Trophoblast cell (in vitro differentiated cells and primary cell): ENCODE data around the gene PHF12.
A peak's percentile ranks its signal among the peaks of the same experiment; 100 is the strongest.

ENCODE experiments used
- DNase-seq, 2 donors: peaks; one replicate each; pipeline ENCODE4 v3.0.0-alpha.2; 2016
- H2AFZ ChIP-seq: 2 replicates; pipeline ENCODE4 v1.6.1; 2013; ENCODE audit warnings: low read length, moderate library complexity, mild to moderate bottlenecking; ENCODE audit not compliant: insufficient read depth, poor library complexity
- H2AK5ac ChIP-seq: 2 replicates; pipeline ENCODE4 v1.6.1; 2013; ENCODE audit warnings: mild to moderate bottlenecking, low read length
- H2BK120ac ChIP-seq: 2 replicates; pipeline ENCODE4 v1.6.1; 2013; ENCODE audit warnings: low read length, mild to moderate bottlenecking, moderate library complexity; ENCODE audit not compliant: insufficient read depth, poor library complexity
- H2BK12ac ChIP-seq: 2 replicates; pipeline ENCODE4 v1.6.1; 2013; ENCODE audit warnings: mild to moderate bottlenecking, low read length, moderate library complexity
- H2BK5ac ChIP-seq: 2 replicates; pipeline ENCODE4 v1.6.1; 2013; ENCODE audit warnings: low read length, low read depth, moderate library complexity, mild to moderate bottlenecking; ENCODE audit not compliant: poor library complexity
- H3K14ac ChIP-seq: 2 replicates; pipeline ENCODE4 v1.6.1; 2013; ENCODE audit warnings: mild to moderate bottlenecking, low read length
- H3K18ac ChIP-seq: 2 replicates; pipeline ENCODE4 v1.6.1; 2013; ENCODE audit warnings: mild to moderate bottlenecking, low read length
- H3K23ac ChIP-seq: 2 replicates; pipeline ENCODE4 v1.6.1; 2013; ENCODE audit warnings: low read length
- H3K27ac ChIP-seq: 2 replicates; pipeline ENCODE4 v1.5.1; 2013; ENCODE audit warnings: low read depth, mild to moderate bottlenecking, inconsistent platforms, low read length, moderate library complexity
- H3K27me3 ChIP-seq: 2 replicates; pipeline ENCODE4 v1.6.1; 2013; ENCODE audit warnings: inconsistent platforms, mild to moderate bottlenecking, low read length, moderate library complexity; ENCODE audit not compliant: insufficient read depth
- H3K36me3 ChIP-seq, 2 experiments: 1 replicate in 1 of 2; 2 replicates in 1 of 2; pipeline ENCODE4 v1.6.1; 2013; ENCODE audit warnings: low read length in 2 of 2, mild to moderate bottlenecking in 2 of 2, moderate library complexity in 1 of 2; ENCODE audit not compliant: insufficient read depth in 2 of 2, control insufficient read depth in 1 of 2
- H3K4ac ChIP-seq: 2 replicates; pipeline ENCODE4 v1.6.1; 2013; ENCODE audit warnings: low read depth, mild to moderate bottlenecking, low read length, moderate library complexity
- H3K4me1 ChIP-seq, 2 experiments: 1 replicate in 1 of 2; 2 replicates in 1 of 2; pipeline ENCODE4 v1.6.1; 2013; ENCODE audit warnings: low read length in 2 of 2, mild to moderate bottlenecking in 2 of 2, moderate library complexity in 1 of 2; ENCODE audit not compliant: insufficient read depth in 2 of 2, control insufficient read depth in 1 of 2
- H3K4me2 ChIP-seq: 2 replicates; pipeline ENCODE4 v1.6.1; 2013; ENCODE audit warnings: inconsistent platforms, mild to moderate bottlenecking, low read length, moderate library complexity
- H3K4me3 ChIP-seq: 2 replicates; pipeline ENCODE4 v1.5.1; 2013; ENCODE audit warnings: mild to moderate bottlenecking, low read depth, low read length, inconsistent platforms
- H3K79me1 ChIP-seq: one replicate; pipeline ENCODE4 v1.6.1; 2013; ENCODE audit warnings: low read length
- H3K79me2 ChIP-seq: 2 replicates; pipeline ENCODE4 v1.6.1; 2013; ENCODE audit warnings: low read length, mild to moderate bottlenecking; ENCODE audit not compliant: control insufficient read depth, insufficient read depth, poor library complexity
- H3K9ac ChIP-seq: 2 replicates; pipeline ENCODE4 v1.6.1; 2013; ENCODE audit warnings: mild to moderate bottlenecking, low read length
- H3K9me3 ChIP-seq: 2 replicates; pipeline ENCODE4 v1.6.1; 2013; ENCODE audit warnings: low read depth, mild to moderate bottlenecking, control low read depth, inconsistent platforms, low read length; ENCODE audit not compliant: insufficient read depth
- H4K12ac ChIP-seq: 2 replicates; pipeline ENCODE4 v1.6.1; 2013; ENCODE audit warnings: low read depth, mild to moderate bottlenecking, low read length, moderate library complexity
- H4K8ac ChIP-seq: 2 replicates; pipeline ENCODE4 v1.6.1; 2013; ENCODE audit warnings: low read depth, mild to moderate bottlenecking, low read length, moderate library complexity
- H4K91ac ChIP-seq: one replicate; pipeline ENCODE4 v1.6.1; 2013; ENCODE audit warnings: low read depth, mild to moderate bottlenecking, low read length, moderate library complexity
- WGBS: extraction: QIAGEN DNeasy Blood & Tissue Kit; methylation state at CpG from one replicate; pipeline ENCODE4 v1.1.7; 2013; ENCODE audit warnings: missing lambda C conversion rate; ENCODE audit not compliant: insufficient read length, insufficient coverage; ENCODE audit errors: extremely low coverage; 5-methylcytosine and 5-hydroxymethylcytosine counted together

Gene PHF12

DNA sequence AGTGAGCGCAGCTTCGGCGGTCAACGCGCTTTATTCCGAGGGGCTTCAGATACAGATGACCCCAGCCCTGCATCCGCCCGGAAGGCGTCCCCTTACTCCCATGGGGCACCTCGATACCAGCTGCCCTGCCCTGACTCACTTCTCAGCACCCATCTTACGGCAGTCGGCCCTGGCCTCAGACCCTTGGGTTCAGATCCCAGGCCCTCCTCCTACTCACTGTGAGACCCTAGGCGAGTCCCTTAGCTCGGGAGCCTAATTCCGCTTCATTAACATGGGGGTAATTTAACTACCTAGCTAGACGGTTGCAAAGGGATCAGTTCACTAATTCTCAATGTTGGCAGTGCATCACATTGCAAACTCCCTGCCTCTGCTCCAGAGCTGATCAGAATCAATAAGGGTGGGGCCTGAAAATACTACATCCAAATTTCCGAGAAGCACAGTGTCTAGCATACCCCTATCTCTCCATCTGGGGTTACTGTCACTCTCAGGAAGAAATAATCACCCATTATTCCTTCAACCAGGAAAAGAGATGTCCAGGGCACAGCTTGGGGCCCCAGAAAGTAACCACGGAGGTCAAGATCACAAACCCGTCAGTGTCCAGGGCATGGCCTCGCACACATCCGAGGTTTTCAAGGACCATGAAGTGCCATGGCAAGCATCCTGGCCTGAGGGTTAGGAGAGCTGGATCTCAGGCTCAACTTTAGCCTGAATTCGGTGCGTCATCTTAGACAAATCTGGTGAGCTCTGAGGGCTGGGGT lies 53.4 kb downstream of the PHF12 start:
- peak overlapping the region; percentile 92 for H3K4me3 ChIP-seq
- H2BK12ac ChIP-seq: no peak overlapping the region
- no peaks in the 10 kb centered on the region for H3K9me3 ChIP-seq
- H3K36me3 ChIP-seq: peaks cover 4 to 10% of the 10 kb centered on the region in 2 experiments
- peak overlapping the region; percentile 77 for H3K18ac ChIP-seq
- no peaks in the 10 kb centered on the region for H3K27me3 ChIP-seq
- H3K23ac ChIP-seq: no peak overlapping the region
- H4K91ac ChIP-seq: peak overlapping the region; percentile 90
- H3K27ac ChIP-seq: no peak overlapping the region
- H3K4me2 ChIP-seq: peak overlapping the region; percentile 92
- H4K12ac ChIP-seq: peak overlapping the region; percentile 71
- peaks cover 14% of the 10 kb centered on the region for H3K79me2 ChIP-seq
- H3K79me1 ChIP-seq: peaks cover 13% of the 10 kb centered on the region
- H3K4ac ChIP-seq: peak overlapping the region; percentile 37
- H2BK120ac ChIP-seq: peak overlapping the region; percentile 25
- no peak overlapping the region for H2BK5ac ChIP-seq
- peak overlapping the region; percentile 79 for H2AFZ ChIP-seq
- peak overlapping the region; percentile 34 for H3K9ac ChIP-seq
- WGBS: no CpG with 5 or more reads among the region's 23 CpGs
- peaks cover 9 to 18% of the 10 kb centered on the region in 2 experiments for H3K4me1 ChIP-seq
- H2AK5ac ChIP-seq: no peak overlapping the region
- DNase-seq: peak; percentile 84 to 87
- peak overlapping the region; percentile 92 for H4K8ac ChIP-seq
- H3K14ac ChIP-seq: peak overlapping the region; percentile 67

DNA sequence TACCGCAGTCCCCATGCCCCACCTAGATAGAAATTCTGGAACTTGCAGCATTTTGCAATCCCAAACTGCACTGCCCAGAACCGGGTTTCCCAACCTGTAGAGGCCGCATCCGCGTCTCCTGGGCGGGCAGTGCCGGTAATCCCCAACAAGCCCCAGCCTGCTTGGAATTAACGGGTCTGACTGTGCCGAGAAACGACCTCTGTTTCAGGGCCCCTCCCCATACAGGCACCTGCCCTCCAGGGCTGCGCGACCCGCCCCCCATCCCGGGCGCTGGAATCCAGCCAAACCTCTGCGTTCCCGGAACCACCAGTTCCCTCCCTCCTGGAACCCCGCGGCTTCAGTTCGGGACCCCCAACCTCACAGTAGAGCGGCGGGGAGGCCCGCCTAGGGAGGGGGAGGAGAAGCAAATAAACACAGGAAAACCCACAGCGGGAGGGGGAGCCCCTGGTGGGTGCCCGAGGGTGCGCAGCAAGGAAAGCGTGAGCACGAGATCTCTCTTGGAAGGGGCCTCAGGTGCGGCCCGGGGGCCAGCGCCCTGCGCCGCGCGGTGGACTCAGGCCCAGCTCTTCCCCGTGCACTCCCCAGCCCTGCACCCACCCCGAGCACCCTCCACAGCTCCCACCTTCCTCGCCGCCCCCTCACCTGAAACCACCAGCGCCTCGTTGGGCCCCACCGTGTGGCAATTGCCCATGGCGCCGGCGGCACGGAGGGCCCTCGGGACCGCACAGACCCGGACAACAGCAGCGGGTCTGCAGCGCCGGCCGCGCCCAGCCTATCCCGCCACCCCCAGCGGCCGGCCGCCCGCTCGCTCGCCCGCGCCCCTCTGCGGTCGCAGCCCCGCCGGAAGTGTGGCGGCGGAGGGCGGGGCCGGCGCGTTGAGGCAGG lies 54.2 kb downstream of the PHF12 start, which contains the start of gene FLOT2:
Gene FLOT2 (minus strand): TSS at position 850 of the 885 bp plus-strand sequence. CDS start 159 bp downstream, at position 691.
- no CpG with 5 or more reads among the region's 73 CpGs for WGBS
- H2AFZ ChIP-seq: peak within 1 kb of the TSS; percentile 79
- H3K79me2 ChIP-seq: peaks cover 9% of the 10 kb centered on the region
- peak within 1 kb of the TSS; percentile 92 for H3K4ac ChIP-seq
- H3K4me2 ChIP-seq: peak within 1 kb of the TSS; percentile 92
- no peaks in the 10 kb centered on the region for H3K27me3 ChIP-seq
- peak within 1 kb of the TSS; percentile 92 for H3K4me3 ChIP-seq
- H3K4me1 ChIP-seq: peaks cover 9 to 18% of the 10 kb centered on the region in 2 experiments
- no peak within 1 kb of the TSS for H3K23ac ChIP-seq
- peak within 1 kb of the TSS; percentile 22 for H2BK12ac ChIP-seq
- no peaks in the 10 kb centered on the region for H3K9me3 ChIP-seq
- peaks cover 7 to 10% of the 10 kb centered on the region in 2 experiments for H3K36me3 ChIP-seq
- H3K14ac ChIP-seq: peak within 1 kb of the TSS; percentile 68
- peak within 1 kb of the TSS; percentile 71 for H4K12ac ChIP-seq
- peak within 1 kb of the TSS; percentile 90 for H4K91ac ChIP-seq
- peak within 1 kb of the TSS; percentile 84 for H2AK5ac ChIP-seq
- peak within 1 kb of the TSS; percentile 13 for H2BK5ac ChIP-seq
- H4K8ac ChIP-seq: peak within 1 kb of the TSS; percentile 92
- H3K18ac ChIP-seq: peak within 1 kb of the TSS; percentile 77
- peak within 1 kb of the TSS; percentile 62 for H3K27ac ChIP-seq
- DNase-seq: peak; percentile 91 to 94
- H3K79me1 ChIP-seq: peaks cover 8% of the 10 kb centered on the region
- peak within 1 kb of the TSS; percentile 39 for H2BK120ac ChIP-seq
- peak within 1 kb of the TSS; percentile 80 for H3K9ac ChIP-seq

DNA sequence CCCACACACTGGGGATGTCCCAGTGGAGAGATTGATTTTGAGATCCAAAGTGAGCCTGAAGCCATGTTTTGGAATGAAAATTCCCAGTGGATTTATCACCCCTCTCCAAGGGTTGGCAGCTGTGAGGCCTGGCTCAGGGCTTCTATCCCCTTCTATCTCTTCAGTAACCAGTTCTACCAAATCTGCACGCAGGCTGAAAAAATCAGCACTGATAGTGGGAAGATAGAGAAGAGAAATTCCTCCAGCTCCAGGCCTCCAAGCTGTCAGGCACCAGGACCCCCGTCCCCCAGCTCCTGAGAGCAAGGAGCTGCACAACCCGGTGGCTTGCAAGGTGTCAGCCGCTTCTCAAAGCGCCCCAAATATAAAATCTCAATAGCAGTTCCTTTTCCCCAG lies 54.8 kb downstream of the PHF12 start:
- Histone ChIP-seq H3K14ac (no peak overlapping the region), H3K79me2 (peaks cover 7% of the 10 kb centered on the region), H2BK12ac (no peak overlapping the region), H4K91ac (no peak overlapping the region), H2BK5ac (no peak overlapping the region), H3K27ac (no peak overlapping the region), H3K4me1 (peaks cover 5 to 12% of the 10 kb centered on the region in 2 experiments), H3K36me3 (peaks cover 7 to 13% of the 10 kb centered on the region in 2 experiments), H3K18ac (no peak overlapping the region), H3K9ac (no peak overlapping the region), H3K4me3 (peak overlapping the region; percentile 92), H3K4me2 (peak overlapping the region; percentile 92), H2AK5ac (no peak overlapping the region), H2AFZ (no peak overlapping the region), H3K9me3 (no peaks in the 10 kb centered on the region), H4K12ac (no peak overlapping the region), H2BK120ac (peak overlapping the region; percentile 34), H3K79me1 (peaks cover 8% of the 10 kb centered on the region), H3K27me3 (no peaks in the 10 kb centered on the region), H3K23ac (no peak overlapping the region), H4K8ac (no peak overlapping the region), H3K4ac (no peak overlapping the region)
- no CpG with 5 or more reads among the region's 5 CpGs for WGBS
- DNase-seq: peak; percentile 48 to 63

DNA sequence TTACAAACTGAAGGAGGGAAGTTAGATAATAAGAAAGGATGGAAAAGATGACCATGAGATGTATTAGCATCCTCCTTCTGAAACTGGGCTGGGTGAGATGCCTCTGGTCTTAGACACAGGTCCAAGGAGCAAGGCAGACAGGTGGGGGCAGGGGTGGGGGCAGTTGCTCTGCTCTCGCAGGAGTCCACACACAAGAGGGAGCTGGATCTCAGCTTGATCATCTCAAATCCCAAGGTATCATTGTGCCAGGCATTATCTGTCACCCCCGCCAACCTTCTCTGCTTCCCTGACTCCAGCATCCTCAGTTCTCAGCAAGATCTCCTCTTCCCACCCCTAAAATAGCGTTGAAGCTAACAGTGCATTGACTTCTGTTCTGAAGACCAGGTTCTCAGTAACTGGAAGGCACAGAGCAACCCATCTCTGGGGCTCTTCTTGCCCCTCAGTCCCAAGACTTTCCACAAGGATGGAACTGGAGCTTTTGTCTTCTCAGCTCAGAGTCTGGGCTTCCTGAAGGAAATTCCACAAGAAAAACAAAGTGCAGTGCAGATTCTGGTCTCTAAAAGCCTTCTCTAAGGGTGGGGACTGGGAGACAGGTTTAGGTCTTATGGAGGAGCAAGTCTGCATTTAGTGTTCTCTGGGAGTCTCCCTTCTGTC lies 55.4 kb downstream of the PHF12 start:
- Histone ChIP-seq H2BK12ac (no peak overlapping the region), H3K27ac (no peak overlapping the region), H4K12ac (no peak overlapping the region), H3K4ac (no peak overlapping the region), H3K9me3 (no peaks in the 10 kb centered on the region), H3K79me1 (peaks cover 8% of the 10 kb centered on the region), H3K4me3 (no peak overlapping the region), H2AFZ (no peak overlapping the region), H3K18ac (no peak overlapping the region), H3K36me3 (peaks cover 10 to 13% of the 10 kb centered on the region in 2 experiments), H3K14ac (no peak overlapping the region), H2BK120ac (no peak overlapping the region), H4K91ac (no peak overlapping the region), H2BK5ac (no peak overlapping the region), H3K79me2 (peaks cover 7% of the 10 kb centered on the region), H2AK5ac (no peak overlapping the region), H3K4me2 (peak overlapping the region; percentile 92), H3K27me3 (no peaks in the 10 kb centered on the region), H4K8ac (no peak overlapping the region), H3K9ac (no peak overlapping the region), H3K4me1 (peaks cover 5 to 10% of the 10 kb centered on the region in 2 experiments), H3K23ac (no peak overlapping the region)
- no peak for DNase-seq
- WGBS: no CpG with 5 or more reads among the region's 3 CpGs
